Measurements from ENCODE around the gene MRPL19. TPM values are rescaled to one million over a fixed set of nuclear protein-coding genes. Genes with fewer than 3 reads are reported as not detected.
"Not testable (repeated sequence)": the region's sequence is repeated elsewhere in the genome, so short reads cannot be mapped to it uniquely, and the experiment has no call there.

Gene MRPL19
- total RNA-seq, 4 donors from 2014 or later, result 34.8 to 83.9 (median 57.6) TPM

- Histone ChIP-seq H3K4me1 (peaks cover 6 to 7% of the 10 kb centered on the region in 2 donors), H3K36me3 (peaks cover 0 to 4% of the 10 kb centered on the region in 2 donors), H3K9me3 (no peaks in the 10 kb centered on the region), H3K27me3 (no peaks in the 10 kb centered on the region), H3K4me3 (replicated peaks in 1 of 3) (no peak overlapping the region), H3K27ac (no peak overlapping the region)
- intact Hi-C loops (cut with DNase I), result no loop called here
- no peak for DNase-seq
- WGBS, 2 donors, result 95% methylated on average over 3 of the region's 3 CpGs
- no peak for TF ChIP-seq POLR2A (IDR thresholded peaks at IDR 0.05)
- TF ChIP-seq CTCF (IDR thresholded peaks at IDR 0.05), result no peak
Measured at GRCh38 chr2:75676464-75676863, 29.9 kb downstream of the MRPL19 start.

GRCh38 chr2:75679556-75679955, 33.0 kb downstream of the MRPL19 start:
- intact Hi-C loops (cut with DNase I), result no loop called here

GRCh38 chr2:75680402-75680801, 33.8 kb downstream of the MRPL19 start:
- Histone ChIP-seq H3K4me1 (peaks cover 6 to 7% of the 10 kb centered on the region in 2 donors), H3K36me3 (peaks cover 0 to 9% of the 10 kb centered on the region in 2 donors)
- intact Hi-C loops (cut with DNase I), result no loop called here

More at GRCh38 chr2:75679556-75679955, 33.0 kb downstream of the MRPL19 start:
- H3K4me1 ChIP-seq, result peaks cover 6 to 7% of the 10 kb centered on the region in 2 donors
- H3K9me3 ChIP-seq, result no peaks in the 10 kb centered on the region
- DNase-seq, result no peak
- H3K27ac ChIP-seq, result peak overlapping the region in 1 of 3 donors; percentile 4
- WGBS, 2 donors, result 83 to 84% methylated on average over 1 of the region's 1 CpG
- no peak for TF ChIP-seq POLR2A (IDR thresholded peaks at IDR 0.05)
- no peak for TF ChIP-seq CTCF (IDR thresholded peaks at IDR 0.05)
- no peak overlapping the region for H3K4me3 ChIP-seq (replicated peaks in 1 of 3)
- no peaks in the 10 kb centered on the region for H3K27me3 ChIP-seq
- H3K36me3 ChIP-seq, result peaks cover 0 to 9% of the 10 kb centered on the region in 2 donors

GRCh38 chr2:75683430-75683829, 36.8 kb downstream of the MRPL19 start:
- H3K9me3 ChIP-seq; intact Hi-C loops (cut with DNase I); DNase-seq; H3K4me1 ChIP-seq; H3K27me3 ChIP-seq; H3K4me3 ChIP-seq (replicated peaks in 1 of 3); H3K27ac ChIP-seq: not testable (repeated sequence)
- peaks cover 3 to 17% of the 10 kb centered on the region in 2 donors for H3K36me3 ChIP-seq
- 92 to 97% methylated on average over 5 of the region's 5 CpGs for WGBS, 2 donors

More at GRCh38 chr2:75680402-75680801, 33.8 kb downstream of the MRPL19 start:
- H3K4me3 ChIP-seq (replicated peaks in 1 of 3), result no peak overlapping the region
- H3K27me3 ChIP-seq, result no peaks in the 10 kb centered on the region
- H3K9me3 ChIP-seq, result no peaks in the 10 kb centered on the region
- no peak for DNase-seq
- no peak for TF ChIP-seq CTCF (IDR thresholded peaks at IDR 0.05)
- TF ChIP-seq POLR2A (IDR thresholded peaks at IDR 0.05), result no peak
- H3K27ac ChIP-seq, result peak overlapping the region in 1 of 3 donors; percentile 4
- 46 to 54% methylated on average over 1 of the region's 1 CpG for WGBS, 2 donors

- Histone ChIP-seq H3K4me1 (no peaks in the 10 kb centered on the region), H3K9me3 (no peaks in the 10 kb centered on the region), H3K27ac (no peak overlapping the region), H3K36me3 (peaks cover 3 to 28% of the 10 kb centered on the region in 2 donors), H3K27me3 (no peaks in the 10 kb centered on the region), H3K4me3 (replicated peaks in 1 of 3) (no peak overlapping the region)
- WGBS, 2 donors, result 96 to 97% methylated on average over 1 of the region's 1 CpG
- intact Hi-C loops (cut with DNase I), result no loop called here
- DNase-seq, result no peak
- TF ChIP-seq POLR2A (IDR thresholded peaks at IDR 0.05) (no peak), CTCF (IDR thresholded peaks at IDR 0.05) (no peak)
Measured at GRCh38 chr2:75688196-75688595, 41.6 kb downstream of the MRPL19 start.

Measured in thyroid gland (tissue), 4 donors.